H1 (cell line): ENCODE measurements around the gene FOXN3. TPM values are rescaled to one million over a fixed set of nuclear protein-coding genes. Genes with fewer than 3 reads are reported as not detected.

Experiments used
- CTCF ChIA-PET: fragments of 300-600 bp; sonication (Branson Sonifier 250); formaldehyde crosslinking; loops from one replicate; lab custom pipeline; 2021; ENCODE audit not compliant: partially characterized antibody; lab: Charles Lee
- POLR2A ChIA-PET: fragments of 300-600 bp; sonication (Branson Sonifier 250); formaldehyde crosslinking; loops from one replicate; lab custom pipeline; 2021; ENCODE audit warnings: inconsistent platforms; ENCODE audit not compliant: partially characterized antibody; lab: Charles Lee
- DNase-seq, 2 experiments: peaks; one replicate each; pipeline versions ENCODE4 v3.0.0 to v3.0.0-alpha.2; 2010 to 2022; ENCODE audit warnings: low spot score in 2 of 2, low read depth in 1 of 2, mixed read lengths in 1 of 2
- FAIRE-seq: peaks from 2 replicates; lab custom pipeline; 2011; peaks lifted over from hg19 to GRCh38; lab: Jason Lieb, UNC
- H2AFZ ChIP-seq: 2 replicates; pipeline ENCODE4 v1.8.1; 2012; ENCODE audit warnings: low read length, inconsistent platforms
- H2AK5ac ChIP-seq: 2 replicates; pipeline ENCODE4 v1.6.1; 2013; ENCODE audit warnings: low read depth, low read length
- H2BK120ac ChIP-seq: replicated peaks from 2 replicates; pipeline ENCODE3; 2013; ENCODE audit warnings: low read depth, low read length, inconsistent platforms
- H2BK12ac ChIP-seq: 2 replicates; pipeline ENCODE4 v1.6.1; 2013; ENCODE audit warnings: low read depth, low read length
- H2BK15ac ChIP-seq: 2 replicates; pipeline ENCODE4 v1.6.1; 2013; ENCODE audit warnings: low read length
- H2BK20ac ChIP-seq: 2 replicates; pipeline ENCODE4 v1.6.1; 2013; ENCODE audit warnings: low read length
- H2BK5ac ChIP-seq: 2 replicates; pipeline ENCODE4 v1.6.1; 2013; ENCODE audit warnings: low read depth, low read length
- H3K14ac ChIP-seq: 2 replicates; pipeline ENCODE4 v1.6.1; 2013; ENCODE audit warnings: inconsistent platforms; ENCODE audit not compliant: insufficient read length
- H3K18ac ChIP-seq: 2 replicates; pipeline ENCODE4 v1.6.1; 2013; ENCODE audit warnings: low read length; ENCODE audit errors: extremely low read depth
- H3K23ac ChIP-seq: 2 replicates; pipeline ENCODE4 v1.6.1; 2013; ENCODE audit warnings: inconsistent platforms; ENCODE audit not compliant: insufficient read length
- H3K23me2 ChIP-seq: 2 replicates; pipeline ENCODE4 v1.6.1; 2013; ENCODE audit warnings: low read depth, low read length
- H3K27ac ChIP-seq: 2 replicates; pipeline ENCODE4 v1.6.1; 2011; ENCODE audit warnings: low read depth, low read length, inconsistent platforms
- H3K27me3 ChIP-seq, 4 experiments: replicated peaks in 1 of 4; 1 replicate in 1 of 4; 2 replicates in 3 of 4; pipeline versions ENCODE4 v1.6.1 to v1.8.1; 2011 to 2013; ENCODE audit warnings: low read length in 3 of 4, mild to moderate bottlenecking in 3 of 4, inconsistent platforms in 2 of 4, mixed read lengths in 2 of 4, moderate library complexity in 1 of 4; ENCODE audit not compliant: control insufficient read depth in 3 of 4, insufficient read depth in 3 of 4; ENCODE audit errors: extremely low read depth in 1 of 4
- H3K36me3 ChIP-seq, 4 experiments: 2 replicates each; pipeline versions ENCODE4 v1.6.1 to v1.8.1; 2011 to 2013; ENCODE audit warnings: mild to moderate bottlenecking in 4 of 4, low read length in 3 of 4, moderate library complexity in 2 of 4, control low read depth in 1 of 4, inconsistent platforms in 1 of 4; ENCODE audit not compliant: insufficient read depth in 4 of 4, control insufficient read depth in 2 of 4
- H3K4ac ChIP-seq: replicated peaks from 2 replicates; pipeline ENCODE3; 2013; ENCODE audit warnings: low read length, low read depth, mixed read lengths, inconsistent platforms; ENCODE audit not compliant: insufficient read length
- H3K4me1 ChIP-seq, 4 experiments: replicated peaks in 1 of 4; 1 replicate in 1 of 4; 2 replicates in 3 of 4; pipeline versions ENCODE4 v1.6.1 to v1.8.1; 2011 to 2013; ENCODE audit warnings: low read length in 3 of 4, inconsistent platforms in 2 of 4, mixed read lengths in 1 of 4; ENCODE audit not compliant: insufficient read depth in 4 of 4, control insufficient read depth in 3 of 4
- H3K4me2 ChIP-seq, 2 experiments: 2 replicates each; pipeline versions ENCODE4 v1.6.1 to v1.8.1; 2011 to 2013; ENCODE audit warnings: low read depth in 2 of 2, low read length in 2 of 2, control low read depth in 1 of 2, inconsistent platforms in 1 of 2, mild to moderate bottlenecking in 1 of 2; ENCODE audit not compliant: insufficient read depth in 1 of 2
- H3K4me3 ChIP-seq, 4 experiments: fragments of 200-600, 300-600 bp in 1 of 4; sonication (generic), shearing (Covaris generic), sonication (Bioruptor Twin) in 1 of 4; 2 replicates each; pipeline versions ENCODE4 v1.5.1 to v1.8.1; 2011 to 2016; ENCODE audit warnings: low read length in 4 of 4, low read depth in 3 of 4, control low read depth in 2 of 4, inconsistent platforms in 2 of 4, mild to moderate bottlenecking in 2 of 4, mixed read lengths in 1 of 4, moderate library complexity in 1 of 4; ENCODE audit not compliant: insufficient read depth in 2 of 4; ENCODE audit errors: extremely low read depth in 1 of 4
- H3K56ac ChIP-seq: replicated peaks from 2 replicates; pipeline ENCODE3; 2013; ENCODE audit warnings: low read depth, mild to moderate bottlenecking, mixed read lengths, low read length, inconsistent platforms; ENCODE audit not compliant: insufficient read length
- H3K79me1 ChIP-seq: 2 replicates; pipeline ENCODE4 v1.6.1; 2013; ENCODE audit warnings: low read depth, low read length, control low read depth
- H3K79me2 ChIP-seq, 2 experiments: 2 replicates each; pipeline versions ENCODE4 v1.6.1 to v1.8.1; 2012 to 2013; ENCODE audit warnings: low read length in 2 of 2, mild to moderate bottlenecking in 2 of 2, inconsistent platforms in 1 of 2; ENCODE audit not compliant: insufficient read depth in 2 of 2, control insufficient read depth in 1 of 2
- H3K9ac ChIP-seq, 4 experiments: replicated peaks in 1 of 4; 1 replicate in 1 of 4; 2 replicates in 3 of 4; pipeline versions ENCODE4 v1.6.1 to v1.8.1; 2011 to 2013; ENCODE audit warnings: low read depth in 3 of 4, low read length in 3 of 4, control low read depth in 2 of 4, mild to moderate bottlenecking in 2 of 4, moderate library complexity in 2 of 4, inconsistent platforms in 1 of 4; ENCODE audit errors: extremely low read depth in 1 of 4
- H3K9me3 ChIP-seq, 2 experiments: 2 replicates each; pipeline versions ENCODE4 v1.6.1 to v1.8.1; 2012 to 2013; ENCODE audit warnings: mild to moderate bottlenecking in 2 of 2, moderate library complexity in 2 of 2, control low read depth in 1 of 2, inconsistent platforms in 1 of 2, low read depth in 1 of 2, low read length in 1 of 2, mixed read lengths in 1 of 2; ENCODE audit not compliant: insufficient read depth in 2 of 2
- H4K20me1 ChIP-seq, 2 experiments: replicated peaks in 1 of 2; 2 replicates each; pipeline versions ENCODE3 to v1.8.1; 2011 to 2013; ENCODE audit warnings: inconsistent platforms in 2 of 2, low read length in 2 of 2, mild to moderate bottlenecking in 1 of 2; ENCODE audit not compliant: insufficient read depth in 2 of 2, control insufficient read depth in 1 of 2
- H4K5ac ChIP-seq: 2 replicates; pipeline ENCODE4 v1.6.1; 2013; ENCODE audit warnings: low read length, low read depth, mixed read lengths, inconsistent platforms; ENCODE audit not compliant: insufficient read length
- H4K8ac ChIP-seq: 2 replicates; pipeline ENCODE4 v1.8.0; 2013; ENCODE audit warnings: mild to moderate bottlenecking, moderate library complexity, low read length, inconsistent platforms; ENCODE audit not compliant: insufficient read depth; ENCODE audit errors: extremely low read depth
- H4K91ac ChIP-seq: replicated peaks from 2 replicates; pipeline ENCODE3; 2013; ENCODE audit warnings: low read length, mixed read lengths, inconsistent platforms; ENCODE audit not compliant: insufficient read length
- EGR1 ChIP-seq: IDR thresholded peaks from 2 replicates; pipeline ENCODE4 v1.6.1; 2011; ENCODE audit warnings: low read depth, low read length, borderline replicate concordance
- JUN ChIP-seq: IDR thresholded peaks from 2 replicates; pipeline ENCODE4 v1.6.1; 2011; ENCODE audit warnings: low read depth, mild to moderate bottlenecking, improper control_type of control experiment, low read length
- KDM1A ChIP-seq: fragments of 200-600, 300-600 bp; sonication (generic); IDR thresholded peaks from 2 replicates; pipeline ENCODE4 v1.7.1; 2016; ENCODE audit warnings: mild to moderate bottlenecking, low read length, borderline replicate concordance
- PHF8 ChIP-seq: fragments of 200-600 bp; sonication (generic); conservative IDR thresholded peaks from 2 replicates; pipeline ENCODE4 v1.7.1; 2012; ENCODE audit warnings: low read depth, mild to moderate bottlenecking, inconsistent platforms, low read length, moderate library complexity
- RFX5 ChIP-seq: IDR thresholded peaks from 2 replicates; pipeline ENCODE4 v1.6.1; 2011; ENCODE audit warnings: low read depth, low read length, improper control_type of control experiment, borderline replicate concordance
- SP2 ChIP-seq: IDR thresholded peaks from 2 replicates; pipeline ENCODE4 v1.6.1; 2012; ENCODE audit warnings: mild to moderate bottlenecking, low read length, inconsistent platforms
- ZNF274 ChIP-seq: IDR thresholded peaks from 2 replicates; pipeline ENCODE4 v1.7.0; 2012; ENCODE audit warnings: low read length, borderline replicate concordance; ENCODE audit errors: extremely low read depth
- WGBS, 2 experiments: shearing (Covaris generic) in 1 of 2; methylation state at CpG; one replicate each; pipeline versions ENCODE4 v1.1.6 to v1.1.7; 2013 to 2015; ENCODE audit warnings: low lambda C conversion rate in 2 of 2, mixed read lengths in 2 of 2, inconsistent platforms in 1 of 2, low coverage in 1 of 2, missing lambda C conversion rate in 1 of 2; ENCODE audit not compliant: insufficient replicate concordance in 2 of 2, insufficient coverage in 1 of 2, insufficient read length in 1 of 2; ENCODE audit errors: extremely low coverage in 1 of 2, missing lambda C conversion rate in 1 of 2; 5-methylcytosine and 5-hydroxymethylcytosine counted together
- polyA plus RNA-seq, 7 experiments: library from polyadenylated mRNA; depleted of rRNA in 3 of 7; stranded (reverse) in 5 of 7; unstranded in 2 of 7; fragments of >200 nt in 5 of 7; fragments of 200-250 nt in 2 of 7; gene quantifications; 1 replicate in 5 of 7; 2 replicates in 1 of 7; 4 replicates in 1 of 7; pipeline versions ENCODE4 v1.2.1 to v1.2.3, GENCODE V29; 2011 to 2013; ENCODE audit warnings: missing spikeins in 2 of 7, mixed read lengths in 2 of 7
- total RNA-seq: library from RNA; stranded (reverse); fragmentation: NEBNext Ultra II Directional; extraction: Animal tissue kit (Norgen Biotek cat#: 25700); gene quantifications from 2 replicates; pipeline ENCODE4 v1.2.1, GENCODE V29; 2021

Gene FOXN3
- total and polyA plus RNA-seq, 2 of the 8 experiments (the other 6 are each of a cell fraction or from before 2014, with no cell fraction given): 52.6 to 178 TPM

- Histone ChIP-seq H2BK5ac (no peak overlapping the region), H3K9ac (no peak overlapping the region), H2BK20ac (no peak overlapping the region), H2BK15ac (no peak overlapping the region), H3K4me2 (no peak overlapping the region), H2AFZ (no peak overlapping the region), H3K18ac (no peak overlapping the region), H4K20me1 (peaks cover 3 to 6% of the 10 kb centered on the region in 2 experiments), H3K79me1 (peaks cover 9% of the 10 kb centered on the region; the same call in 1 of the 2 replicates), H4K91ac (no peak overlapping the region), H3K27me3 (no peaks in the 10 kb centered on the region), H3K23me2 (no peaks in the 10 kb centered on the region), H2BK12ac (no peak overlapping the region), H3K36me3 (peaks cover 0 to 7% (median 3%) of the 10 kb centered on the region in 4 experiments; a peak in 3 of 8 replicates), H2AK5ac (no peak overlapping the region), H3K9me3 (no peaks in the 10 kb centered on the region), H4K5ac (no peak overlapping the region), H3K79me2 (peaks cover 0 to 7% of the 10 kb centered on the region in 2 experiments; a peak in 1 of 4 replicates), H3K27ac (no peak overlapping the region), H3K14ac (no peak overlapping the region), H3K56ac (no peak overlapping the region), H3K4ac (no peak overlapping the region), H3K4me3 (no peak overlapping the region), H3K4me1 (peaks cover 0 to 9% (median 5%) of the 10 kb centered on the region in 4 experiments; a peak in 4 of 7 replicates), H2BK120ac (no peak overlapping the region), H4K8ac (no peak overlapping the region), H3K23ac (no peak overlapping the region)
- ChIA-PET CTCF (interaction anchor here (2.0 to 2.2 kb wide), 2 partner anchors 26 to 55 kb away, joined by 6 to 7 read pairs; no protein-coding TSS in a partner anchor), POLR2A (interaction anchor here (0.9 kb wide), 1 partner anchor 23 kb away, joined by 3 read pairs; no protein-coding TSS in a partner anchor)
- 88% methylated on average over 5 of the region's 5 CpGs; no CpG with 5 or more reads in 1 of the 2 experiments for WGBS, 2 experiments
- DNase-seq (no peak), FAIRE-seq (no peak)
- TF ChIP-seq ZNF274: no peak
- no peak for TF ChIP-seq RFX5
- TF ChIP-seq EGR1: no peak
- TF ChIP-seq PHF8: no peak
- no peak for TF ChIP-seq SP2
- TF ChIP-seq JUN: no peak
- TF ChIP-seq KDM1A: no peak
These were observed 234.7 kb downstream of the FOXN3 start for GRCh38 chr14:89182326-89182725.
